H1 (cell line): ENCODE measurements around the gene BRCA2. TPM values are rescaled to one million over a fixed set of nuclear protein-coding genes. Genes with fewer than 3 reads are reported as not detected.

Experiments
- CTCF ChIA-PET: fragments of 300-600 bp; sonication (Branson Sonifier 250); formaldehyde crosslinking; loops from one replicate; lab custom pipeline; 2021; ENCODE audit not compliant: partially characterized antibody; lab: Charles Lee
- POLR2A ChIA-PET: fragments of 300-600 bp; sonication (Branson Sonifier 250); formaldehyde crosslinking; loops from one replicate; lab custom pipeline; 2021; ENCODE audit warnings: inconsistent platforms; ENCODE audit not compliant: partially characterized antibody; lab: Charles Lee
- DNase-seq, 2 experiments: peaks; one replicate each; pipeline versions ENCODE4 v3.0.0 to v3.0.0-alpha.2; 2010 to 2022; ENCODE audit warnings: low spot score in 2 of 2, low read depth in 1 of 2, mixed read lengths in 1 of 2
- FAIRE-seq: peaks from 2 replicates; lab custom pipeline; 2011; peaks lifted over from hg19 to GRCh38; lab: Jason Lieb, UNC
- H2AFZ ChIP-seq: 2 replicates; pipeline ENCODE4 v1.8.1; 2012; ENCODE audit warnings: low read length, inconsistent platforms
- H2AK5ac ChIP-seq: 2 replicates; pipeline ENCODE4 v1.6.1; 2013; ENCODE audit warnings: low read depth, low read length
- H2BK120ac ChIP-seq: replicated peaks from 2 replicates; pipeline ENCODE3; 2013; ENCODE audit warnings: low read depth, low read length, inconsistent platforms
- H2BK12ac ChIP-seq: 2 replicates; pipeline ENCODE4 v1.6.1; 2013; ENCODE audit warnings: low read depth, low read length
- H2BK15ac ChIP-seq: 2 replicates; pipeline ENCODE4 v1.6.1; 2013; ENCODE audit warnings: low read length
- H2BK20ac ChIP-seq: 2 replicates; pipeline ENCODE4 v1.6.1; 2013; ENCODE audit warnings: low read length
- H2BK5ac ChIP-seq: 2 replicates; pipeline ENCODE4 v1.6.1; 2013; ENCODE audit warnings: low read depth, low read length
- H3K14ac ChIP-seq: 2 replicates; pipeline ENCODE4 v1.6.1; 2013; ENCODE audit warnings: inconsistent platforms; ENCODE audit not compliant: insufficient read length
- H3K18ac ChIP-seq: 2 replicates; pipeline ENCODE4 v1.6.1; 2013; ENCODE audit warnings: low read length; ENCODE audit errors: extremely low read depth
- H3K23ac ChIP-seq: 2 replicates; pipeline ENCODE4 v1.6.1; 2013; ENCODE audit warnings: inconsistent platforms; ENCODE audit not compliant: insufficient read length
- H3K23me2 ChIP-seq: 2 replicates; pipeline ENCODE4 v1.6.1; 2013; ENCODE audit warnings: low read depth, low read length
- H3K27ac ChIP-seq: 2 replicates; pipeline ENCODE4 v1.6.1; 2011; ENCODE audit warnings: low read depth, low read length, inconsistent platforms
- H3K27me3 ChIP-seq, 4 experiments: replicated peaks in 1 of 4; 1 replicate in 1 of 4; 2 replicates in 3 of 4; pipeline versions ENCODE4 v1.6.1 to v1.8.1; 2011 to 2013; ENCODE audit warnings: low read length in 3 of 4, mild to moderate bottlenecking in 3 of 4, inconsistent platforms in 2 of 4, mixed read lengths in 2 of 4, moderate library complexity in 1 of 4; ENCODE audit not compliant: control insufficient read depth in 3 of 4, insufficient read depth in 3 of 4; ENCODE audit errors: extremely low read depth in 1 of 4
- H3K36me3 ChIP-seq, 4 experiments: 2 replicates each; pipeline versions ENCODE4 v1.6.1 to v1.8.1; 2011 to 2013; ENCODE audit warnings: mild to moderate bottlenecking in 4 of 4, low read length in 3 of 4, moderate library complexity in 2 of 4, control low read depth in 1 of 4, inconsistent platforms in 1 of 4; ENCODE audit not compliant: insufficient read depth in 4 of 4, control insufficient read depth in 2 of 4
- H3K4ac ChIP-seq: replicated peaks from 2 replicates; pipeline ENCODE3; 2013; ENCODE audit warnings: low read length, low read depth, mixed read lengths, inconsistent platforms; ENCODE audit not compliant: insufficient read length
- H3K4me1 ChIP-seq, 4 experiments: replicated peaks in 1 of 4; 1 replicate in 1 of 4; 2 replicates in 3 of 4; pipeline versions ENCODE4 v1.6.1 to v1.8.1; 2011 to 2013; ENCODE audit warnings: low read length in 3 of 4, inconsistent platforms in 2 of 4, mixed read lengths in 1 of 4; ENCODE audit not compliant: insufficient read depth in 4 of 4, control insufficient read depth in 3 of 4
- H3K4me2 ChIP-seq, 2 experiments: 2 replicates each; pipeline versions ENCODE4 v1.6.1 to v1.8.1; 2011 to 2013; ENCODE audit warnings: low read depth in 2 of 2, low read length in 2 of 2, control low read depth in 1 of 2, inconsistent platforms in 1 of 2, mild to moderate bottlenecking in 1 of 2; ENCODE audit not compliant: insufficient read depth in 1 of 2
- H3K4me3 ChIP-seq, 4 experiments: fragments of 200-600, 300-600 bp in 1 of 4; sonication (generic), shearing (Covaris generic), sonication (Bioruptor Twin) in 1 of 4; 2 replicates each; pipeline versions ENCODE4 v1.5.1 to v1.8.1; 2011 to 2016; ENCODE audit warnings: low read length in 4 of 4, low read depth in 3 of 4, control low read depth in 2 of 4, inconsistent platforms in 2 of 4, mild to moderate bottlenecking in 2 of 4, mixed read lengths in 1 of 4, moderate library complexity in 1 of 4; ENCODE audit not compliant: insufficient read depth in 2 of 4; ENCODE audit errors: extremely low read depth in 1 of 4
- H3K56ac ChIP-seq: replicated peaks from 2 replicates; pipeline ENCODE3; 2013; ENCODE audit warnings: low read depth, mild to moderate bottlenecking, mixed read lengths, low read length, inconsistent platforms; ENCODE audit not compliant: insufficient read length
- H3K79me1 ChIP-seq: 2 replicates; pipeline ENCODE4 v1.6.1; 2013; ENCODE audit warnings: low read depth, low read length, control low read depth
- H3K79me2 ChIP-seq, 2 experiments: 2 replicates each; pipeline versions ENCODE4 v1.6.1 to v1.8.1; 2012 to 2013; ENCODE audit warnings: low read length in 2 of 2, mild to moderate bottlenecking in 2 of 2, inconsistent platforms in 1 of 2; ENCODE audit not compliant: insufficient read depth in 2 of 2, control insufficient read depth in 1 of 2
- H3K9ac ChIP-seq, 4 experiments: replicated peaks in 1 of 4; 1 replicate in 1 of 4; 2 replicates in 3 of 4; pipeline versions ENCODE4 v1.6.1 to v1.8.1; 2011 to 2013; ENCODE audit warnings: low read depth in 3 of 4, low read length in 3 of 4, control low read depth in 2 of 4, mild to moderate bottlenecking in 2 of 4, moderate library complexity in 2 of 4, inconsistent platforms in 1 of 4; ENCODE audit errors: extremely low read depth in 1 of 4
- H3K9me3 ChIP-seq, 2 experiments: 2 replicates each; pipeline versions ENCODE4 v1.6.1 to v1.8.1; 2012 to 2013; ENCODE audit warnings: mild to moderate bottlenecking in 2 of 2, moderate library complexity in 2 of 2, control low read depth in 1 of 2, inconsistent platforms in 1 of 2, low read depth in 1 of 2, low read length in 1 of 2, mixed read lengths in 1 of 2; ENCODE audit not compliant: insufficient read depth in 2 of 2
- H4K20me1 ChIP-seq, 2 experiments: replicated peaks in 1 of 2; 2 replicates each; pipeline versions ENCODE3 to v1.8.1; 2011 to 2013; ENCODE audit warnings: inconsistent platforms in 2 of 2, low read length in 2 of 2, mild to moderate bottlenecking in 1 of 2; ENCODE audit not compliant: insufficient read depth in 2 of 2, control insufficient read depth in 1 of 2
- H4K5ac ChIP-seq: 2 replicates; pipeline ENCODE4 v1.6.1; 2013; ENCODE audit warnings: low read length, low read depth, mixed read lengths, inconsistent platforms; ENCODE audit not compliant: insufficient read length
- H4K8ac ChIP-seq: 2 replicates; pipeline ENCODE4 v1.8.0; 2013; ENCODE audit warnings: mild to moderate bottlenecking, moderate library complexity, low read length, inconsistent platforms; ENCODE audit not compliant: insufficient read depth; ENCODE audit errors: extremely low read depth
- H4K91ac ChIP-seq: replicated peaks from 2 replicates; pipeline ENCODE3; 2013; ENCODE audit warnings: low read length, mixed read lengths, inconsistent platforms; ENCODE audit not compliant: insufficient read length
- NANOG ChIP-seq: IDR thresholded peaks from 2 replicates; pipeline ENCODE4 v1.6.1; 2011; ENCODE audit warnings: low read length, low read depth, mild to moderate bottlenecking, inconsistent platforms; ENCODE audit not compliant: insufficient read depth, poor library complexity, severe bottlenecking
- WGBS, 2 experiments: shearing (Covaris generic) in 1 of 2; methylation state at CpG; one replicate each; pipeline versions ENCODE4 v1.1.6 to v1.1.7; 2013 to 2015; ENCODE audit warnings: low lambda C conversion rate in 2 of 2, mixed read lengths in 2 of 2, inconsistent platforms in 1 of 2, low coverage in 1 of 2, missing lambda C conversion rate in 1 of 2; ENCODE audit not compliant: insufficient replicate concordance in 2 of 2, insufficient coverage in 1 of 2, insufficient read length in 1 of 2; ENCODE audit errors: extremely low coverage in 1 of 2, missing lambda C conversion rate in 1 of 2; 5-methylcytosine and 5-hydroxymethylcytosine counted together
- polyA plus RNA-seq, 7 experiments: library from polyadenylated mRNA; depleted of rRNA in 3 of 7; stranded (reverse) in 5 of 7; unstranded in 2 of 7; fragments of >200 nt in 5 of 7; fragments of 200-250 nt in 2 of 7; gene quantifications; 1 replicate in 5 of 7; 2 replicates in 1 of 7; 4 replicates in 1 of 7; pipeline versions ENCODE4 v1.2.1 to v1.2.3, GENCODE V29; 2011 to 2013; ENCODE audit warnings: missing spikeins in 2 of 7, mixed read lengths in 2 of 7
- total RNA-seq: library from RNA; stranded (reverse); fragmentation: NEBNext Ultra II Directional; extraction: Animal tissue kit (Norgen Biotek cat#: 25700); gene quantifications from 2 replicates; pipeline ENCODE4 v1.2.1, GENCODE V29; 2021

BRCA2 gene
- total and polyA plus RNA-seq, 2 of the 8 experiments (the other 6 are each of a cell fraction or from before 2014, with no cell fraction given) = 4.2 to 24.9 TPM

DNA sequence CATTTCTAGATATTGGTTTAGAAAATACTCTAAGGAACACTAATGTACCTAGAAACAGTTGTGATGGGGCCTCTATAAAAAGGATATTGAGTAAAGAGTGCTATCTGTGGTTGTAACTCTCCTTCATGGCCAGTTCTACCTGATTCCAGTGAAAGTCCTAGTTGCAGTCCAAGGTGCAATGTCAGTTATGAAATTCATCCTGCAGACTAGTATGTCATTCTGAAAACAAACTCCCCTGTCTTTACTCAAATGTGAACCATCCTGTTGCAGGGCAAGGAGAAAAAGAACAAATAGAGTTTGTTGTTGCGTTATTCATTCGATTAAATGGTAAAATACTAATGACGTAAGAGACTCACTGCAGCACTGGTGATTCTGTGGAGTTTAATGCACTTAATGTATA lies 130.9 kb downstream of the BRCA2 start:
- no peaks in the 10 kb centered on the region for H3K36me3 ChIP-seq
- H2BK20ac ChIP-seq = no peak overlapping the region
- H2BK5ac ChIP-seq = no peak overlapping the region
- no peak overlapping the region for H2AK5ac ChIP-seq
- no peak overlapping the region for H3K14ac ChIP-seq
- no peak overlapping the region for H3K9ac ChIP-seq
- H4K8ac ChIP-seq = no peak overlapping the region
- no peaks in the 10 kb centered on the region for H3K23me2 ChIP-seq
- no peak overlapping the region for H4K5ac ChIP-seq
- no peaks in the 10 kb centered on the region for H3K4me1 ChIP-seq
- ChIA-PET POLR2A (no interaction called here), CTCF (no interaction called here)
- H4K20me1 ChIP-seq = no peaks in the 10 kb centered on the region
- no peaks in the 10 kb centered on the region for H3K79me2 ChIP-seq
- H2BK15ac ChIP-seq = no peak overlapping the region
- no peak overlapping the region for H3K4me2 ChIP-seq
- H2BK120ac ChIP-seq = no peak overlapping the region
- no peak overlapping the region for H3K4ac ChIP-seq
- WGBS, 2 experiments = 90% methylated on average over 3 of the region's 3 CpGs; no CpG with 5 or more reads in 1 of the 2 experiments
- no peak overlapping the region for H4K91ac ChIP-seq
- TF ChIP-seq NANOG = no peak
- DNase-seq (no peak), FAIRE-seq (no peak)
- H3K18ac ChIP-seq = no peak overlapping the region
- H3K27ac ChIP-seq = no peak overlapping the region
- H3K56ac ChIP-seq = no peak overlapping the region
- no peak overlapping the region for H2AFZ ChIP-seq
- H3K4me3 ChIP-seq = no peak overlapping the region
- H2BK12ac ChIP-seq = no peak overlapping the region
- H3K23ac ChIP-seq = no peak overlapping the region
- no peaks in the 10 kb centered on the region for H3K79me1 ChIP-seq
- H3K9me3 ChIP-seq = no peaks in the 10 kb centered on the region
- H3K27me3 ChIP-seq = no peaks in the 10 kb centered on the region
